Duodenal mucosa (tissue), 2 donors: ENCODE measurements around the gene DPYD.

ENCODE experiments used
- H3K27ac ChIP-seq: one replicate; pipeline ENCODE4 v1.7.0; 2013; ENCODE audit warnings: low read depth, low read length
- H3K27me3 ChIP-seq, 2 donors: one replicate each; pipeline ENCODE4 v1.7.0; 2013; ENCODE audit warnings: low read length in 2 of 2, control low read depth in 1 of 2; ENCODE audit not compliant: insufficient read depth in 2 of 2, control insufficient read depth in 1 of 2
- H3K36me3 ChIP-seq, 2 donors: one replicate each; pipeline ENCODE4 v1.7.0; 2013; ENCODE audit warnings: low read length in 2 of 2, control low read depth in 1 of 2; ENCODE audit not compliant: insufficient read depth in 2 of 2, control insufficient read depth in 1 of 2
- H3K4me1 ChIP-seq, 2 donors: one replicate each; pipeline ENCODE4 v1.7.0; 2013; ENCODE audit warnings: low read length in 2 of 2, control low read depth in 1 of 2; ENCODE audit not compliant: insufficient read depth in 2 of 2, control insufficient read depth in 1 of 2
- H3K4me3 ChIP-seq, 2 donors: one replicate each; pipeline ENCODE4 v1.7.0; 2013; ENCODE audit warnings: low read length in 2 of 2, low read depth in 1 of 2
- H3K9ac ChIP-seq, 2 donors: one replicate each; pipeline ENCODE4 v1.7.0; 2013; ENCODE audit warnings: low read length in 2 of 2, low read depth in 1 of 2
- H3K9me3 ChIP-seq, 2 donors: one replicate each; pipeline ENCODE4 v1.7.0; 2013; ENCODE audit warnings: low read length in 2 of 2, control low read depth in 1 of 2; ENCODE audit not compliant: control insufficient read depth in 1 of 2

DPYD gene

GRCh38 chr1:97907886-97908285, 12.9 kb downstream of the DPYD start:
- Histone ChIP-seq H3K27ac (no peak overlapping the region), H3K9ac (no peak overlapping the region), H3K4me3 (no peak overlapping the region), H3K9me3 (no peaks in the 10 kb centered on the region), H3K36me3 (no peaks in the 10 kb centered on the region), H3K4me1 (peaks cover 0 to 5% of the 10 kb centered on the region in 2 donors), H3K27me3 (no peaks in the 10 kb centered on the region)

DNA sequence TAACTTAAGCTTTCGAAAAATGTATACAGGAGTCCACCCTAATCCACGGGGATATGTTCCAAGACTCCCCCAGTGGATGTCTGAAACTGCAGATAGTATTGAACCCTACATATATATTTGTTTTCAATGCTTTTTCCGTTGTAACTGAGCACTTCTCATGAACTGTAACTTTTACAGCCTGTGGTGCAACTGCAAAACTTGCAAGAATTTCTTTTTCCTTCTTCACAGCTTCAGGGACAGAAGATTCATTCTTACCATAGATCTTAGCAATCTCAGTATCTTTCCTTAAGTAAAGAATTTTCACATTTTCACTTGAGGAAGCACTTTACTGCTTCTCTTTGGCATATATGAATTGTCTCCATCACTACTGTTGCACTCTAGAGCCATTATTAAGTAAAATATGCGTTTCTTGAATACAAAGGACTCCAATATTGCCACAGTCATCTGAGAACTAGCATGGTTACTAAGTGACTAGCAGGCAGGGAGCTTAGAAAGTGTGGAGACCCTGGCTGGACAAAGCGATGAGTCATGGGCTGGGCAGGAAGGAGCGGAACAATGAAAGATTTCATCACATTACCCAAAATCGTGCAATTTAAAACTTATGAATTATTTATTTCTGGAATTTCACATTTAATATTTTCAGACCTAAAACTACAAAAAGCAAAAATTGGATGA, 14.1 kb downstream of the DPYD start:
- H3K27me3 ChIP-seq, result no peaks in the 10 kb centered on the region
- H3K4me3 ChIP-seq, result no peak overlapping the region
- no peak overlapping the region for H3K9ac ChIP-seq
- H3K36me3 ChIP-seq, result no peaks in the 10 kb centered on the region
- H3K4me1 ChIP-seq, result peaks cover 0 to 2% of the 10 kb centered on the region in 2 donors
- no peak overlapping the region for H3K27ac ChIP-seq
- H3K9me3 ChIP-seq, result no peaks in the 10 kb centered on the region

DNA sequence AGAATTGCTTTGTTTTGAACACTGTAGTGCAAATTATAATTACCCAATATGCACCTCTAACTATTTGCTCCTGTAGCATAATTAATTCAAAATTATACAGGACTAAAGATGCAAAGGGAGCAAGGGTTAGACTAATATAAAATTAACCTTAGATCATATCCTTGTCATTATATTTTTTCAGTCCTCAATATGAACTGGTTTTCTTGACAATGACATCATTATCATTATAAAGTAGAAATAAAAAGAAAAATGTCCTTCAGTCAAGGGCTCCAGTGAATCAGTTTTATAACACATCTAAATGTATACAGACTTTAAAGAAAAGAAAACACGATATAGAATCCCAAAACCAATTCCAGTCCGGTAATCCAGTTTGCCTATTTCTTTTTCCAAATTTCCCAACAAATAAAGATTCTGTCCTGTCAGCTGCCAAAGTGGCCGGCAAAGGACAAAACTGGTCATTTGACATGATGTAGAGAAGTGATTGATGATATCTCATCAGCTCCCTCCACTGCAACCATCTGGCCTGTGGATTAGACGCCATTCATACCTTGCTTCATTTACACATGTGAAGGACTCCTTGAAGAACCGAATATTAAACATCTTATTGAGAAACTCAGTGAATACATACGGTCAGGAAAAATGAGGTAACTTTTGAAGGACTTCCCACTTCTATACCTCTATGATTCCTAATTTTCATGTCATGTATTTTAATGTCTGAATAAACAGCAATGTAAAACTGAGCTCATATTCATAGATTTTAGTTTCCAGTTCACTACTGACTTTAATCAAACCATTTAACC, 15.5 kb downstream of the DPYD start:
- Histone ChIP-seq H3K9ac (no peak overlapping the region), H3K27me3 (no peaks in the 10 kb centered on the region), H3K36me3 (no peaks in the 10 kb centered on the region), H3K27ac (no peak overlapping the region), H3K9me3 (no peaks in the 10 kb centered on the region), H3K4me1 (no peaks in the 10 kb centered on the region), H3K4me3 (no peak overlapping the region)

DNA sequence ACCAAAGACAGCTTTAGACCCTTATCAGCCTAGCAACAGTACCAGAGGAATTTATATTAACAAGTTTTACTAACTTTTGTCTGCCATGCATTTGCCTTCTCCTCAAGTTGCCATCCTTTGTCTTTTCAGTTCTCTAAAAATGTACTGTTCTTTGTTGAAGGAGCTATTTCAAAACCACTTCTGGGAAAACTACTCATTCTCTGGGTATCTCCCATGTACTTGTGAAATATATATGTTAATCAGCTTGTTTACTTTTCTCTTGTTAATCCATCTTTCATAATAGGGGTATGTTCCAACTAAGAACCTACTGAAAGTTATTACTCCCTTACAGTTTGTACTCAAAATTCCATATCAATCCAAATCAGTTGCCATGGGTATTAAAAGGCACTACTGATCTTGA, 16.3 kb downstream of the DPYD start:
- Histone ChIP-seq H3K27ac (no peak overlapping the region), H3K9ac (no peak overlapping the region), H3K36me3 (no peaks in the 10 kb centered on the region), H3K9me3 (no peaks in the 10 kb centered on the region), H3K27me3 (no peaks in the 10 kb centered on the region), H3K4me1 (no peaks in the 10 kb centered on the region), H3K4me3 (no peak overlapping the region)

DNA sequence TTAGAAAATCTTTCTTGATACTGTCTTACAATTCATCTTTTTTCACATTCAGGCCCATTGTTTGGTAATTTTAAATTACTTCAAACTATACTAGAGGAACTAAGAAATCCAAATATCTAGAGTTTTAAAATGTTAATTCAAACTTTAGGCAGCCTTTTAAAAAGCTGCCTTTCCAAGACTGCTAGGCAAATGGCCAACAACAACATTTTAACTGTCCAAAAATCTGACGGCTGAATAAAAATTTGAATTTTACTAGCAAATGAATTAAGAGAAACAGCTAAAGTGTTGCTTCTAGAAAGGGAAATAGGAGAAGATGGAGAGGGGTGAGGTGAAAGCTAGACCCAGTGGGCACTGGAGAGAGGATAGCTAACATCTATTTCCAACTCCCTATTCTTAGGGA, 17.2 kb downstream of the DPYD start:
- Histone ChIP-seq H3K27me3 (no peaks in the 10 kb centered on the region), H3K4me3 (no peak overlapping the region), H3K9me3 (peaks cover 0 to 6% of the 10 kb centered on the region in 2 donors), H3K36me3 (no peaks in the 10 kb centered on the region), H3K4me1 (no peaks in the 10 kb centered on the region), H3K9ac (no peak overlapping the region), H3K27ac (no peak overlapping the region)

GRCh38 chr1:97902067-97902466, 18.8 kb downstream of the DPYD start:
- Histone ChIP-seq H3K9ac (no peak overlapping the region), H3K36me3 (no peaks in the 10 kb centered on the region), H3K4me3 (no peak overlapping the region), H3K9me3 (peaks cover 0 to 7% of the 10 kb centered on the region in 2 donors), H3K27ac (no peak overlapping the region), H3K27me3 (no peaks in the 10 kb centered on the region), H3K4me1 (no peaks in the 10 kb centered on the region)

GRCh38 chr1:97901017-97901658, 19.7 kb downstream of the DPYD start:
- no peaks in the 10 kb centered on the region for H3K36me3 ChIP-seq
- H3K9me3 ChIP-seq, result peaks cover 0 to 7% of the 10 kb centered on the region in 2 donors
- no peaks in the 10 kb centered on the region for H3K4me1 ChIP-seq
- H3K27me3 ChIP-seq, result no peaks in the 10 kb centered on the region
- no peak overlapping the region for H3K27ac ChIP-seq
- no peak overlapping the region for H3K9ac ChIP-seq
- no peak overlapping the region for H3K4me3 ChIP-seq

DNA sequence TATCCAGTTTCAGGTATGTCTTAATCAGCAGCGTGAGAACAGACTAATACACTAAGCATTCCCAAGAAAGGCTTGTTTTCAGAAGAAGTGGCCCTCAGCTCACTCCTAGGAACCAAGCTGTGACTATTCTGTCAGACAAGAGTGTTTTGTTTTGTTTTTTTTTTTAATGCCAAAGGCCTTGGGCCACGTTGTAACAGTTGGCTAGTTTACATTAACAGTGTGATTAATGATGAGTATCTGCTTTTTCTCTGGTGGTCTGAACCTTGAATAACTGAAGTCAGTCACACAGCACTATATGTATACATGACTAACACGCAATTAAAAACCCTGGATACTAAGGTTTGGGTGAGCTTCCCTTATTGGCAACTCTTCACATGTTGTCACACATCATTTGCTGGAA, 21.9 kb downstream of the DPYD start:
- no peaks in the 10 kb centered on the region for H3K27me3 ChIP-seq
- H3K9me3 ChIP-seq, result peaks cover 0 to 7% of the 10 kb centered on the region in 2 donors
- H3K9ac ChIP-seq, result no peak overlapping the region
- no peak overlapping the region for H3K4me3 ChIP-seq
- no peaks in the 10 kb centered on the region for H3K4me1 ChIP-seq
- no peak overlapping the region for H3K27ac ChIP-seq
- H3K36me3 ChIP-seq, result no peaks in the 10 kb centered on the region

- H3K4me1 ChIP-seq, result no peaks in the 10 kb centered on the region
- peaks cover 0 to 7% of the 10 kb centered on the region in 2 donors for H3K9me3 ChIP-seq
- no peaks in the 10 kb centered on the region for H3K36me3 ChIP-seq
- no peak overlapping the region for H3K9ac ChIP-seq
- no peak overlapping the region for H3K4me3 ChIP-seq
- no peak overlapping the region for H3K27ac ChIP-seq
- H3K27me3 ChIP-seq, result no peaks in the 10 kb centered on the region
Observed at GRCh38 chr1:97895278-97895677, 25.6 kb downstream of the DPYD start.

GRCh38 chr1:97893844-97894243, 27.0 kb downstream of the DPYD start:
- H3K27ac ChIP-seq, result no peak overlapping the region
- H3K9me3 ChIP-seq, result peaks cover 0 to 4% of the 10 kb centered on the region in 2 donors
- no peak overlapping the region for H3K4me3 ChIP-seq
- no peak overlapping the region for H3K9ac ChIP-seq
- H3K4me1 ChIP-seq, result no peaks in the 10 kb centered on the region
- H3K36me3 ChIP-seq, result no peaks in the 10 kb centered on the region
- no peaks in the 10 kb centered on the region for H3K27me3 ChIP-seq
